Measurements from ENCODE around the gene SRGAP1. TPM values are rescaled to one million over a fixed set of nuclear protein-coding genes. Genes with fewer than 3 reads are reported as not detected.

SRGAP1 gene
- total RNA-seq, 1 donor = 26.1 TPM

DNA sequence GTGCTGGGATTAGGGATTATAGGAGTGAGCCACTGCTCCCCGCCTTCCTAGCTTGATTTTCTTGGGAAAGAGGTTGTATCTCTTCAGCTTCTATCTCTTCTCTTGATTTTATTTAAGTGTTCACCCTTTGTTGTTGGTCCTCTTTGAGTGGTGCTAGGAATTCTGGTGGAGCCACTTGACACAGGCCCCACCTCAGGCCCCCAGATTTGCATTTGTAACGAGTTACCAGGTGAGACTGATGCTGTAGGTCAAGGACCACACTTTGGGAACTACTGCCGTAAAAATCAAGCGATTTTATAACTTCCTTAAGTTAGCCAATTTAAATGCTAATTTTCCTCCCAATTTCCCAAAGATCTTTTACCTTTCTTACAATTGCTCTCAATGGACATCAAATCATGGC lies 26.3 kb downstream of the SRGAP1 start:
- Histone ChIP-seq H3K79me2 (ENCODE audit: insufficient read depth, low read length) (peaks cover 96% of the 10 kb centered on the region), H4K20me1 (ENCODE audit: insufficient read depth, low read length) (peaks cover 30% of the 10 kb centered on the region)

DNA sequence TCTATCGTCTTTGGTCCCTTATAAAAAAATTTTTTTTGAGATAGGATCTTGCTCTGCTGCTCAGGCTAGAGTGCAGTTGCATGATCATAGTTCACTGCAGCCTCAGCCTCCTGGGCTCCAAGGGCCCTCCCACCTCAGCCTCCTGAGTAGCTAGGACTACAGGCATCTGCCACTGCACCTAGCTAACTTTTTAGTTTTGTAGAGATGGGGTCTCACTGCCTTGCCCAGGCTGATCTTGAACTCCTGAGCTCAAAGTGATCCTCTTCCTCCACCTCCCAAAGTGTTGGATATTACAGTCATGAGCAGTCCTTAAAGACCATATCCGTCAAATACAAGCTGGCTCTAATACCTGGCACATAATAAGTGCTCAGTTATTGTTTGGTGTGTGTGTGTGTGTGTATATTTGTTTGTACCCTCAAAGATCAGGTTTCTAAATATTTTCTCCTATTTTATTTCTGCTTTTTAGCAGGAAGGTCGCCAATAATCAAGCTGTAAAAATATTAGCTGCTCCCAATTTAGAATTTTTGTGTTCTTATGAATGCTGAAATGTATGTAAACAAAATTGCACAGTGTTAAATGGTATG lies 30.5 kb downstream of the SRGAP1 start:
- H3K4me2 ChIP-seq (ENCODE audit: insufficient read depth, low read length) = no peak overlapping the region
- peaks cover 99% of the 10 kb centered on the region for H3K79me2 ChIP-seq (ENCODE audit: insufficient read depth, low read length)
- no peaks in the 10 kb centered on the region for H3K27me3 ChIP-seq (ENCODE audit: insufficient read depth, low read length)
- H2AFZ ChIP-seq (ENCODE audit: low read length) = no peak overlapping the region
- peaks cover 3% of the 10 kb centered on the region for H3K4me1 ChIP-seq (ENCODE audit: insufficient read depth, low read length)
- H3K4me3 ChIP-seq (ENCODE audit: insufficient read depth, low read length) = no peak overlapping the region
- peaks cover 18% of the 10 kb centered on the region for H4K20me1 ChIP-seq (ENCODE audit: insufficient read depth, low read length)
- H3K9me3 ChIP-seq (ENCODE audit: low read depth, low read length) = no peaks in the 10 kb centered on the region
- no peaks in the 10 kb centered on the region for H3K36me3 ChIP-seq (ENCODE audit: insufficient read depth, low read length)
- TF ChIP-seq, protein P1, sequence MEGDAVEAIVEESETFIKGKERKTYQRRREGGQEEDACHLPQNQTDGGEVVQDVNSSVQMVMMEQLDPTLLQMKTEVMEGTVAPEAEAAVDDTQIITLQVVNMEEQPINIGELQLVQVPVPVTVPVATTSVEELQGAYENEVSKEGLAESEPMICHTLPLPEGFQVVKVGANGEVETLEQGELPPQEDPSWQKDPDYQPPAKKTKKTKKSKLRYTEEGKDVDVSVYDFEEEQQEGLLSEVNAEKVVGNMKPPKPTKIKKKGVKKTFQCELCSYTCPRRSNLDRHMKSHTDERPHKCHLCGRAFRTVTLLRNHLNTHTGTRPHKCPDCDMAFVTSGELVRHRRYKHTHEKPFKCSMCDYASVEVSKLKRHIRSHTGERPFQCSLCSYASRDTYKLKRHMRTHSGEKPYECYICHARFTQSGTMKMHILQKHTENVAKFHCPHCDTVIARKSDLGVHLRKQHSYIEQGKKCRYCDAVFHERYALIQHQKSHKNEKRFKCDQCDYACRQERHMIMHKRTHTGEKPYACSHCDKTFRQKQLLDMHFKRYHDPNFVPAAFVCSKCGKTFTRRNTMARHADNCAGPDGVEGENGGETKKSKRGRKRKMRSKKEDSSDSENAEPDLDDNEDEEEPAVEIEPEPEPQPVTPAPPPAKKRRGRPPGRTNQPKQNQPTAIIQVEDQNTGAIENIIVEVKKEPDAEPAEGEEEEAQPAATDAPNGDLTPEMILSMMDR (IDR thresholded peaks at IDR 0.05; ENCODE audit: extremely low read depth, low read depth, low read length) = no peak
- DNase-seq (ENCODE audit: insufficient read length, low spot score, missing footprints) = no peak
- H3K27ac ChIP-seq (ENCODE audit: low read depth, low read length) = no peak overlapping the region

More for the DNA sequence above, 26.3 kb downstream of the SRGAP1 start:
- Histone ChIP-seq H3K9me3 (ENCODE audit: low read depth, low read length) (no peaks in the 10 kb centered on the region), H3K4me3 (ENCODE audit: insufficient read depth, low read length) (no peak overlapping the region), H3K27me3 (ENCODE audit: insufficient read depth, low read length) (no peaks in the 10 kb centered on the region), H3K27ac (ENCODE audit: low read depth, low read length) (no peak overlapping the region), H2AFZ (ENCODE audit: low read length) (no peak overlapping the region), H3K4me1 (ENCODE audit: insufficient read depth, low read length) (peaks cover 6% of the 10 kb centered on the region), H3K36me3 (ENCODE audit: insufficient read depth, low read length) (no peaks in the 10 kb centered on the region), H3K4me2 (ENCODE audit: insufficient read depth, low read length) (no peak overlapping the region)
- TF ChIP-seq, protein P1 (IDR thresholded peaks at IDR 0.05; ENCODE audit: extremely low read depth, low read depth, low read length) = no peak
- DNase-seq (ENCODE audit: insufficient read length, low spot score, missing footprints) = no peak

DNA sequence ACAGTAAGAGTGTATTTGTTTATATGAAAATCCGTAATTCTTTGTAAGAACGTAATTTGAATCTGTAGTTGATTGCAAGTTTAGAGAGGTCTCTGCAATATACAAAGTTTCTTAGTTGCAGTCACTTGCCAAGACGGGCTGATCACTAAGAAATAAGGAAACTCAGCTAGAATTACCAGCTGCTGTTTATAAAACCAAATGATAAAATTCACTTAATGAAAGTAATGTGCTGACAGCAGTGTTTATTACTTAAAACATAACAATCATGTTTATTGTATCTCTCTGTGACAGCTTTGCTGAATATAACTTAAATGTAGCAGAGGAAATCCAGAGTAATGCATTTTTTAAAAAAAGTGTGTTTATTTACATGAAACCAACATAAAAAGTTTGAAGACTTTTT lies 31.2 kb downstream of the SRGAP1 start:
- H3K4me2 ChIP-seq (ENCODE audit: insufficient read depth, low read length) = no peak overlapping the region

DNA sequence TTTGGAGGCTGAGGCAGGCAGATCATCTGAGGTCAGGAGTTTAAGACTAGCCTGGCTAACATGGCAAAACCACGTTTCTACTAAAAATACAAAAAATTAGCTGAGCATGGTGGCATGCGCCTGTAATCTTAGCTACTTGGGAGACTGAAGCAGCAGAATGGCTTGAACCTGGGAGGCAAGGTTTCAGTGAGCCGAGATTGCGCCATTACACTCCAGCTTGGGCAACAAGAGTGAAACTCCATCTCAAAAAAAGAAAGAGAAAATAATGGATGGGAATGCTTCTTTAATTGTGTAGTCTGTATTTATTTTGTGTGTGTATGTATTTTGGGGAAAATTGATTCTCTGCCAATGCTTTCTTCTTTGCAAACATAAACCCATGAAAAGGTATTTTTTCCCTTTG lies 32.5 kb downstream of the SRGAP1 start:
- Histone ChIP-seq H3K79me2 (ENCODE audit: insufficient read depth, low read length) (peaks cover 96% of the 10 kb centered on the region), H3K27me3 (ENCODE audit: insufficient read depth, low read length) (no peaks in the 10 kb centered on the region), H2AFZ (ENCODE audit: low read length) (no peak overlapping the region), H3K4me2 (ENCODE audit: insufficient read depth, low read length) (no peak overlapping the region), H3K9me3 (ENCODE audit: low read depth, low read length) (no peaks in the 10 kb centered on the region), H3K27ac (ENCODE audit: low read depth, low read length) (no peak overlapping the region), H3K4me3 (ENCODE audit: insufficient read depth, low read length) (no peak overlapping the region), H3K4me1 (ENCODE audit: insufficient read depth, low read length) (peaks cover 3% of the 10 kb centered on the region), H4K20me1 (ENCODE audit: insufficient read depth, low read length) (peaks cover 14% of the 10 kb centered on the region), H3K36me3 (ENCODE audit: insufficient read depth, low read length) (no peaks in the 10 kb centered on the region)
- TF ChIP-seq, protein P1 (IDR thresholded peaks at IDR 0.05; ENCODE audit: extremely low read depth, low read depth, low read length) = no peak
- no peak for DNase-seq (ENCODE audit: insufficient read length, low spot score, missing footprints)

More for the DNA sequence above, 31.2 kb downstream of the SRGAP1 start:
- Histone ChIP-seq H3K79me2 (ENCODE audit: insufficient read depth, low read length) (peaks cover 99% of the 10 kb centered on the region), H3K4me3 (ENCODE audit: insufficient read depth, low read length) (no peak overlapping the region), H4K20me1 (ENCODE audit: insufficient read depth, low read length) (peaks cover 15% of the 10 kb centered on the region), H3K9me3 (ENCODE audit: low read depth, low read length) (no peaks in the 10 kb centered on the region), H3K27ac (ENCODE audit: low read depth, low read length) (no peak overlapping the region), H2AFZ (ENCODE audit: low read length) (no peak overlapping the region), H3K27me3 (ENCODE audit: insufficient read depth, low read length) (no peaks in the 10 kb centered on the region), H3K4me1 (ENCODE audit: insufficient read depth, low read length) (peaks cover 3% of the 10 kb centered on the region), H3K36me3 (ENCODE audit: insufficient read depth, low read length) (no peaks in the 10 kb centered on the region)
- DNase-seq (ENCODE audit: insufficient read length, low spot score, missing footprints) = no peak
- TF ChIP-seq, protein P1 (IDR thresholded peaks at IDR 0.05; ENCODE audit: extremely low read depth, low read depth, low read length) = no peak
